Effector CD8-positive, alpha-beta T cell (primary cell): Measurements from ENCODE around the gene DMXL2.

Experiments
- DNase-seq: peaks from one replicate; lab custom pipeline; 2025; lab: John Stamatoyannopoulos, UW

DMXL2 gene

DNA sequence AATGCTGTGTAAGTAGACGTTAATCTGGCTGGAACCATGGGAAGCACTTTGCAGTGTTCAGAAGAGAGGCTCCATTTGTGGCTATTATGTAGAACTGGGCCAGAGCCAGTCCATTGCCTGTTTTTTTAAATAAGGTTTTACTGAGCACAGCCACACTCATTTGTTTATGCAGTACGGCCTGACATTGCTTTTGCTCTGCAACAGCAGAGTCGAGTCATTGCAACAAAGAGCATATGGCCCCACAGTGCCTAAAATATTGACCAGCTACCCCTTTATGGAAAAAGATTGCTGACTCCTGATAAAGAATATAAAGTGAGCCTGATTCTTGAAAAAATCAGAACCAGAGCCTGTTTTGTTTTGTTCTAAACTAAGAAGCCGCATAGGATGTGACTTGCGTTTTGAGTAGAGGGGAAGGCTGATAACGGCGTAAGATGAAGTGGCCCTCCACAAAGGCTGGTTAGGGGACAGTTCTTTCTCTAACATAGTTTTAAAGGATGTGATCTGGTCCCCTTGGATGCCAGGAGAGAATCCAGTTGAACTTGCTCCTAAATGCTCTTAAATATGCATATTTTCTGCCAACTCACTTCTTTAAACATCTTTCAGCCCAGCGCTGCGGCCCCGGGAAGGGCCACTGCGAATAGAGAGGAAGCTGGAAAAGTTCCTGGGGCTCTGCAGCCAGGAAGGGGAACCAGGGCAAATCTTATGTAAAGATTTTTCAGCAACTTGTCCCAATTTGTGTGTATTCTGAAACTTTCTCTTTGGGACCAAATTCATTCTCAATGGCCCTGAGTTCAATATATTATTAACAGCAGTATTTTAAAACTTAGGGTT is 216.7 kb downstream of the DMXL2 start:
- DNase-seq, result no peak

DNA sequence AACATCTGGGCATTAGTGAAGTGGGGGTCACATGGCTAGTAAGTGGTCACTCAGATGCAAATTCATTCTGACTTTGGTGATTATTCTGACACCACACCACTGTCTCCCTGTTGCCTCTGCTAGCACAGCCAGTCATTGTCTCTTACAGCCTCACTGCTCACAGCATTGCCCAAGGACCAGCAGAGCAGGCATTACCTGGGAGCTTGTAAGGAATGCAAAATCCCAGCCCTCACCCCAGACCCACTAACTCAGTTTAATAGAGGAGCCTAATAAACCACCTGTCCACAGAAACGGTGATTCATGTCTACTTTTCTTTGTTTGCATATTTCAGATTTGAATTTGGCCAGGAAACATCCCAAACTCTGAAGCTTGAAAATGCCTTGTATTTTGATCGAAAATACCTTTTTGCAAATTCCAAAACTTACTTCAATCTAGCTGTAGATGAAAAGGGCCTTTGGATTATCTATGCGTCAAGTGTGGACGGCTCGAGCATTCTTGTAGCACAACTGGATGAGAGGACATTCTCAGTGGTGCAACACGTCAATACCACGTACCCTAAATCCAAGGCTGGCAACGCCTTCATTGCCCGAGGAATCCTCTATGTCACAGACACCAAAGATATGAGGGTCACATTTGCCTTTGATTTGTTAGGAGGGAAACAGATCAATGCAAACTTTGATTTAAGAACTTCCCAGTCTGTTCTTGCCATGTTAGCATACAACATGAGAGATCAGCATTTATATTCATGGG is 218.4 kb downstream of the DMXL2 start:
- no peak for DNase-seq

DNA sequence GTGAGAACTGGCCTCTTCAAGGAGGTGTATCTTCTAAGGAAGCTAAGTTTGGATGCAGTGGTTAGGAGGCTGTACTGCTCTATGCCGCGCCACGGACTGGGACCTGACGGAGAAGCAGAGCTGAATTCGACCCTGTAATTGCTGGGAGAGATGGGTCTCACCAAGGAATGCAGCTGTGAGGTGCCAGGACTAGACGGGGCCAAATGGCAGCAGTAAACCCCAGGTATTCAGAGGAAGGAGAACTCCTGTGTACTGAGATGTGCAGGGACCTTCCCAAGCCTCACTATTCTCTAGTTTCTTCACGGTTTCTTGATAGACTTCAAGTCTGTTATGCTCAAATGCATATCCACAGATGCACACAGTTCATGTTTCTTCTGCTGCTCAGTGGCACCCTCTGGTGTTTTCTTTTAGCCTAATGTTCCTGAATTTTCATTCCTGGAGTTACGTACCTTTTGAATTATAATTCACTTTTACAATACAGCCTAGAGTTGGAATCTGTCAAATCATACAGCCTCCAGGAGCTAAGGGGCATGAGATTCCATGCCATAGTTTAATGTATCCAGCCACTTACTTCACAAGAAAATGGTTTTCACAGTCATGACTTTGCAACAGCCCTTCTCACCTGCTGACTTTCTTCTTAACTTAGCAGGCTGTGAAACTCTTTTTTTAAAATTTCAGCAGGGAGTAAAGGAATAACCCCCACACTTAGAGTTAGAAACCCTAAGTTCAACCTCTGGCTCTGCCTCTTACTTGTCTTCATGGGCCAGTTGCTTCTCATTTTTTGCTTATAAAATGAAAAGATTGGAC is 219.3 kb downstream of the DMXL2 start:
- no peak for DNase-seq

DNA sequence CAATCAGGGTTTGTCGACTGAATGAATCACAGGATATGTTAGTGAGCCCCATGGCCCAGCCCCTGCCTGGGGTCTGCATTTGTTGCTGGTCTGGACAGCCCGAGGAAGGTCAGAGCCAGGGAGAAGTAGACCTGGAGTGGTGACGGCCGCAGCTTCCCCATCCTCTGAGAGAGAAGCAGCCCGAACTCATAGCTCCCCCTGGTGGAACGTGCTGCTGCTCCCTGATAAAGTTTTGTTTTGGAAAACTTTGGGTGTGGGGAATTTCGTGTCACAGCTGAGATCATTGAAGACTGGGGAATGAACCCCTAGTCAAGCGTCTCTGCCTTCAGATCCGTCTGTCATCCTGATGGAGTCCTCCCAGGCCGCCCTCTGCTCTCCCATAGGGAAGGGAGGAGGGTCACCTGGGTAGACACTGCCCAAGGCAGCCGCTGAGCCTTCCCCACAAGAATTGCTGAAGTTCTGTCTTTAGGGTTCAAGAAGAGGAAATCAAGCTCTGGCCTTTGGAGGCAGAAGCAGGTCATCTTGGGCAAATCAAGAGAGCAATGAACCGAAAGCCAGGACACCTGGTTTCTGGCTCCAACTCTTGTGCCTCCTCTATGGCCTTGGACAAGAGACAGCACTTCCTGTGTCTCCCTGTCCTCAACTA is 220.6 kb downstream of the DMXL2 start:
- DNase-seq, result no peak

DNA sequence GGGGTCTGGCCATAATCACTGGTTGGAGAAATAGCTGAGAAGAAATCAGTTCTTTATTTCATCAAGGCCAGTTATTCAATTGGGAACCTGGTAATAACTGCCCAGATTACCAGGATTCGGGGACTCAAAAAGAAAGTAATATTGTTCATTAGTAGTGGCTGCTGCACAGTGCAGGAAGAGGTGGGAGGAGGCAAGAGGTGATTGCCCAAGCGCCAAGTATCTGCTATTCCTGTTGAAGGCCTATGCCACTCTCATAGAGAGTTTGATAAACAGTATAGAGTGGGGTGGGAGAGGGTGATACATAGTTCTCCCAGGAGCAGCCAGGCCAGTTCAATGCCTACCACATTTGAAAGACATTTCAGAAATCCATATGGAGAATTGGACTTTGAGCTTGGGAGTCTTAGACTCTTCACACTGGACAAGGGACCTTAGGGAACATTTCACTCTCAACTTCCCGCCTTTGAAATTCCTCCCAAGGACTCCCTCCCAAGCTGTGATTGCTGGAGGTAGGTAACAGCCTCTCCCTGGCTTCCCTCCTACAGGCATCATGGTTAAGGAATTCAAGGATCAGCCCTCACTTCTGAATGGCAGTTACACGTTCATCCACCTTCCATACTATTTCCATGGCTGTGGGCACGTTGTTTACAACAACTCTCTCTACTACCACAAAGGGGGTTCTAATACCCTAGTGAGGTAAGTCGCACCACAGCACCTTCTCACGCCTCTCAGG is 221.4 kb downstream of the DMXL2 start:
- no peak for DNase-seq

DNA sequence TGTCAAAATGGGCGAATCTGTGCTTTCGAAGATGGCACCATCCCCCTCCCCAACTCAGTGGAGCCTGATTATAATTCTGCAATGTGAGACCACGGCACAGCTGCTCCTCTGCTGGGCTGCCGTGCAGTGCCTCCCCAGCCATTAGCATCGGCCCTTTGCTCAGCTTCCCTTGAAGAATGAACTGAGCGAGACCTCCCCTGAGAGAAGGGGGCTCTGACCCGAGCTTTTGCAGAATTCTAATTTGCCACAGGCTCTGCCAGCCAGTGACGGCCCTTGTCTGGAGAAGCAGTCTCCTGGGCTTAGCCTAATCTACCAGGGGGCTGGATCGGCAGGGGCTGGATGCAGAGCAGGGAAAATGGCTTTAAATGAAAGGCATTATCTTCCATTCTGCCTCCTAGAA is 223.9 kb downstream of the DMXL2 start:
- DNase-seq, result no peak
